GM23338 (cell line): ENCODE measurements around the gene RPGRIP1L. TPM values are rescaled to one million over a fixed set of nuclear protein-coding genes. Genes with fewer than 3 reads are reported as not detected.

ENCODE experiments used
- ATAC-seq: fragments of 200-7000 bp; cut with Tn5 transposase; 3 replicates; pipeline ENCODE4 v1.9.1; 2020
- DNase-seq: peaks from one replicate; pipeline ENCODE4 v3.0.0-alpha.2; 2015; ENCODE audit warnings: low spot score
- H2AFZ ChIP-seq: fragments of 200-600 bp; sonication (generic); 2 replicates; pipeline ENCODE4 v1.8.0; 2016; ENCODE audit warnings: antibody characterized with exemption, mild to moderate bottlenecking, moderate library complexity
- H3F3A ChIP-seq: fragments of 200-600 bp; sonication (generic); replicated peaks from 2 replicates; pipeline ENCODE4 v1.8.0; 2017; ENCODE audit warnings: antibody characterized with exemption, mixed run types, low read depth
- H3K27ac ChIP-seq: fragments of 200-600 bp; sonication (generic); 2 replicates; pipeline ENCODE4 v1.6.1; 2016; ENCODE audit warnings: low read depth
- H3K27me3 ChIP-seq: fragments of 200-600 bp; sonication (generic); 2 replicates; pipeline ENCODE4 v1.8.0; 2016; ENCODE audit warnings: mild to moderate bottlenecking, mixed run types, moderate library complexity; ENCODE audit not compliant: insufficient read depth
- H3K36me3 ChIP-seq: fragments of 200-600 bp; sonication (generic); 2 replicates; pipeline ENCODE4 v1.8.0; 2016; ENCODE audit warnings: mild to moderate bottlenecking; ENCODE audit not compliant: insufficient read depth
- H3K4me1 ChIP-seq: fragments of 200-600 bp; sonication (generic); 2 replicates; pipeline ENCODE4 v1.8.0; 2016; ENCODE audit warnings: mild to moderate bottlenecking, moderate library complexity; ENCODE audit not compliant: insufficient read depth
- H3K4me2 ChIP-seq: fragments of 200-600 bp; sonication (generic); 2 replicates; pipeline ENCODE4 v1.7.1; 2017; ENCODE audit warnings: mixed run types
- H3K4me3 ChIP-seq: fragments of 200-600 bp; sonication (generic); 2 replicates; pipeline ENCODE4 v1.6.1; 2016; ENCODE audit warnings: mixed run types
- H3K79me2 ChIP-seq: fragments of 200-600 bp; sonication (generic); replicated peaks from 2 replicates; pipeline ENCODE4 v1.8.0; 2017; ENCODE audit warnings: mild to moderate bottlenecking; ENCODE audit not compliant: insufficient read depth
- H3K9me2 ChIP-seq: fragments of 200-600 bp; sonication (generic); 2 replicates; pipeline ENCODE4 v1.8.0; 2017; ENCODE audit not compliant: insufficient read depth
- H4K20me1 ChIP-seq: fragments of 200-600 bp; sonication (generic); replicated peaks from 2 replicates; pipeline ENCODE4 v1.8.0; 2017; ENCODE audit warnings: mild to moderate bottlenecking; ENCODE audit not compliant: insufficient read depth
- H3K27ac Mint-ChIP-seq: 2 replicates; pipeline ENCODE4 v1.8.0; 2020; ENCODE audit warnings: inconsistent platforms, mild to moderate bottlenecking, moderate library complexity, mixed read lengths
- H3K27me3 Mint-ChIP-seq: 3 replicates; pipeline ENCODE4 v1.8.0; 2022; ENCODE audit warnings: low read depth, mild to moderate bottlenecking, moderate library complexity, mixed read lengths, inconsistent platforms; ENCODE audit not compliant: insufficient read depth, poor library complexity
- H3K36me3 Mint-ChIP-seq: 3 replicates; pipeline ENCODE4 v1.8.0; 2021; ENCODE audit warnings: low read depth, mild to moderate bottlenecking, inconsistent platforms, moderate library complexity, mixed read lengths
- H3K4me1 Mint-ChIP-seq: 3 replicates; pipeline ENCODE4 v1.8.0; 2020; ENCODE audit warnings: mild to moderate bottlenecking, inconsistent platforms, mixed read lengths
- H3K4me3 Mint-ChIP-seq: 3 replicates; pipeline ENCODE4 v1.8.0; 2021; ENCODE audit warnings: moderate library complexity, mild to moderate bottlenecking, inconsistent platforms, mixed read lengths
- H3K9me3 Mint-ChIP-seq: 3 replicates; pipeline ENCODE4 v1.8.0; 2020; ENCODE audit warnings: moderate library complexity, mild to moderate bottlenecking, inconsistent platforms, mixed read lengths
- CREB1 ChIP-seq: fragments of 250-450 bp; sonication (Bioruptor Pico); IDR thresholded peaks from 2 replicates; pipeline ENCODE4 v1.5.0; 2020; ENCODE audit warnings: low read depth, mild to moderate bottlenecking, moderate library complexity
- EZH2 ChIP-seq: fragments of 200-600 bp; sonication (generic); IDR thresholded peaks from one replicate; pipeline ENCODE4 v1.8.0; 2017; ENCODE audit warnings: antibody characterized with exemption, mild to moderate bottlenecking, low read depth; ENCODE audit not compliant: unreplicated experiment
- EZH2phosphoT487 ChIP-seq: fragments of 200-600 bp; sonication (generic); IDR thresholded peaks from one replicate; pipeline ENCODE4 v1.8.1; 2018; ENCODE audit warnings: antibody characterized with exemption; ENCODE audit not compliant: unreplicated experiment
- JUNB ChIP-seq: IDR thresholded peaks from one replicate; pipeline ENCODE4 v1.6.1; 2016; ENCODE audit warnings: antibody characterized with exemption; ENCODE audit not compliant: unreplicated experiment
- NANOG ChIP-seq: IDR thresholded peaks from 2 replicates; pipeline ENCODE4 v1.6.1; 2016; ENCODE audit warnings: antibody characterized with exemption, borderline replicate concordance
- POLR2AphosphoS5 ChIP-seq: IDR thresholded peaks from 2 replicates; pipeline ENCODE4 v1.6.1; 2016; ENCODE audit warnings: antibody characterized with exemption, low read depth
- STAT1 ChIP-seq: IDR thresholded peaks from one replicate; pipeline ENCODE4 v1.6.1; 2016; ENCODE audit warnings: antibody characterized with exemption; ENCODE audit not compliant: unreplicated experiment
- ZNF114 ChIP-seq: fragments of 250-450 bp; sonication (Bioruptor Pico); IDR thresholded peaks from 2 replicates; pipeline ENCODE4 v1.5.0; 2020; ENCODE audit warnings: mild to moderate bottlenecking, moderate library complexity
- ZNF331 ChIP-seq: fragments of 250-450 bp; sonication (Bioruptor Pico); IDR thresholded peaks from 2 replicates; pipeline ENCODE4 v1.5.0; 2020; ENCODE audit warnings: low read depth, mild to moderate bottlenecking, moderate library complexity
- polyA plus RNA-seq: library from polyadenylated mRNA; unstranded; fragments of >200 nt; fragmentation: Nextera tagmentation; extraction: Ambion mirVana; gene quantifications from 2 replicates; pipeline ENCODE4 v1.2.1, GENCODE V29; 2016
- total RNA-seq: library from RNA; depleted of rRNA; stranded (reverse); fragments of >200 nt; shearing (Covaris generic); gene quantifications from 2 replicates; pipeline ENCODE4 v1.2.3, GENCODE V29; 2014
- TF ChIP-seq, protein P1 (sequence below): IDR thresholded peaks from 2 replicates; pipeline ENCODE4 v1.6.1; 2016; ENCODE audit warnings: antibody characterized with exemption
- TF ChIP-seq, protein P2 (sequence below), 2 experiments: fragments of 200-600 bp in 1 of 2; sonication (generic) in 1 of 2; conservative IDR thresholded peaks; 2 replicates each; pipeline versions ENCODE4 v1.5.1 to v1.6.1; 2016 to 2017; ENCODE audit warnings: antibody characterized with exemption in 2 of 2, low read depth in 2 of 2, mild to moderate bottlenecking in 2 of 2, moderate library complexity in 1 of 2
- TF ChIP-seq, protein P3 (sequence below): fragments of 250-450 bp; sonication (Bioruptor Pico); IDR thresholded peaks from 2 replicates; pipeline ENCODE4 v1.5.0; 2020; ENCODE audit warnings: mild to moderate bottlenecking, moderate library complexity
- TF ChIP-seq, protein P4 (sequence below): IDR thresholded peaks from one replicate; pipeline ENCODE4 v1.6.1; 2018; ENCODE audit warnings: antibody characterized with exemption; ENCODE audit not compliant: unreplicated experiment

The RPGRIP1L gene
- total and polyA plus RNA-seq, 2 experiments from 2014 or later = 11.4 to 21.3 TPM

DNA sequence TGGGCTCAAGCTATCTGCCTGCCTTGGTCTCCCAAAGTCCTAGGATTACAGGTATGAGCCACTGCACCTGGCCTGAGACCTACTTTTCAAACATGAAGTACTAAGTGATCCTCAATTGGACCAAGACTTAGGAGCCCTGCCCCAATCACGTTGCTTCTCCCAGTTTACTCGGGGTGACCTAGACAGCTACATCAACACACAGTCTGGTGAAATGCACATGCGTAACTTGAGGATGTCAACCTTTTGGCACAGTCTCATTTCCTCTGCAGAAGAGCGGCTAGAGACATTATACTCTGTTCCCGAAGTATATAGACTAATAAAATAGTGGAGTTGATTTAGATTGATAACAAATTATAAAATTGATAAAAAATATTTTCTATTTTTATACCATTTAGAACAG, 17.4 kb upstream of the RPGRIP1L start:
- H3K79me2 ChIP-seq = peaks cover 58% of the 10 kb centered on the region
- no peak overlapping the region for H2AFZ ChIP-seq
- Mint-ChIP-seq H3K27ac (no peak overlapping the region; the same call in 1 of the 2 replicates), H3K27me3 (no peaks in the 10 kb centered on the region), H3K4me3 (no peak overlapping the region), H3K36me3 (no peaks in the 10 kb centered on the region), H3K4me1 (peaks cover 14% of the 10 kb centered on the region; the same call in 2 of the 3 replicates), H3K9me3 (no peaks in the 10 kb centered on the region)
- H3K9me2 ChIP-seq = no peaks in the 10 kb centered on the region
- TF ChIP-seq NANOG = no peak
- no peak for TF ChIP-seq JUNB
- no peak for TF ChIP-seq CREB1
- TF ChIP-seq EZH2phosphoT487 = no peak
- TF ChIP-seq ZNF331 (CRISPR knock-in tag) = no peak
- TF ChIP-seq, protein P1, sequence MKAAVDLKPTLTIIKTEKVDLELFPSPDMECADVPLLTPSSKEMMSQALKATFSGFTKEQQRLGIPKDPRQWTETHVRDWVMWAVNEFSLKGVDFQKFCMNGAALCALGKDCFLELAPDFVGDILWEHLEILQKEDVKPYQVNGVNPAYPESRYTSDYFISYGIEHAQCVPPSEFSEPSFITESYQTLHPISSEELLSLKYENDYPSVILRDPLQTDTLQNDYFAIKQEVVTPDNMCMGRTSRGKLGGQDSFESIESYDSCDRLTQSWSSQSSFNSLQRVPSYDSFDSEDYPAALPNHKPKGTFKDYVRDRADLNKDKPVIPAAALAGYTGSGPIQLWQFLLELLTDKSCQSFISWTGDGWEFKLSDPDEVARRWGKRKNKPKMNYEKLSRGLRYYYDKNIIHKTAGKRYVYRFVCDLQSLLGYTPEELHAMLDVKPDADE = no peak
- TF ChIP-seq POLR2AphosphoS5 = no peak
- TF ChIP-seq, protein P2, sequence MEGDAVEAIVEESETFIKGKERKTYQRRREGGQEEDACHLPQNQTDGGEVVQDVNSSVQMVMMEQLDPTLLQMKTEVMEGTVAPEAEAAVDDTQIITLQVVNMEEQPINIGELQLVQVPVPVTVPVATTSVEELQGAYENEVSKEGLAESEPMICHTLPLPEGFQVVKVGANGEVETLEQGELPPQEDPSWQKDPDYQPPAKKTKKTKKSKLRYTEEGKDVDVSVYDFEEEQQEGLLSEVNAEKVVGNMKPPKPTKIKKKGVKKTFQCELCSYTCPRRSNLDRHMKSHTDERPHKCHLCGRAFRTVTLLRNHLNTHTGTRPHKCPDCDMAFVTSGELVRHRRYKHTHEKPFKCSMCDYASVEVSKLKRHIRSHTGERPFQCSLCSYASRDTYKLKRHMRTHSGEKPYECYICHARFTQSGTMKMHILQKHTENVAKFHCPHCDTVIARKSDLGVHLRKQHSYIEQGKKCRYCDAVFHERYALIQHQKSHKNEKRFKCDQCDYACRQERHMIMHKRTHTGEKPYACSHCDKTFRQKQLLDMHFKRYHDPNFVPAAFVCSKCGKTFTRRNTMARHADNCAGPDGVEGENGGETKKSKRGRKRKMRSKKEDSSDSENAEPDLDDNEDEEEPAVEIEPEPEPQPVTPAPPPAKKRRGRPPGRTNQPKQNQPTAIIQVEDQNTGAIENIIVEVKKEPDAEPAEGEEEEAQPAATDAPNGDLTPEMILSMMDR (conservative IDR thresholded peaks at IDR 0.05; ENCODE audit: low read depth in 2 of 2) = no peak
- no peak for TF ChIP-seq EZH2
- no peak for TF ChIP-seq ZNF114 (CRISPR knock-in tag)
- TF ChIP-seq, protein P3, sequence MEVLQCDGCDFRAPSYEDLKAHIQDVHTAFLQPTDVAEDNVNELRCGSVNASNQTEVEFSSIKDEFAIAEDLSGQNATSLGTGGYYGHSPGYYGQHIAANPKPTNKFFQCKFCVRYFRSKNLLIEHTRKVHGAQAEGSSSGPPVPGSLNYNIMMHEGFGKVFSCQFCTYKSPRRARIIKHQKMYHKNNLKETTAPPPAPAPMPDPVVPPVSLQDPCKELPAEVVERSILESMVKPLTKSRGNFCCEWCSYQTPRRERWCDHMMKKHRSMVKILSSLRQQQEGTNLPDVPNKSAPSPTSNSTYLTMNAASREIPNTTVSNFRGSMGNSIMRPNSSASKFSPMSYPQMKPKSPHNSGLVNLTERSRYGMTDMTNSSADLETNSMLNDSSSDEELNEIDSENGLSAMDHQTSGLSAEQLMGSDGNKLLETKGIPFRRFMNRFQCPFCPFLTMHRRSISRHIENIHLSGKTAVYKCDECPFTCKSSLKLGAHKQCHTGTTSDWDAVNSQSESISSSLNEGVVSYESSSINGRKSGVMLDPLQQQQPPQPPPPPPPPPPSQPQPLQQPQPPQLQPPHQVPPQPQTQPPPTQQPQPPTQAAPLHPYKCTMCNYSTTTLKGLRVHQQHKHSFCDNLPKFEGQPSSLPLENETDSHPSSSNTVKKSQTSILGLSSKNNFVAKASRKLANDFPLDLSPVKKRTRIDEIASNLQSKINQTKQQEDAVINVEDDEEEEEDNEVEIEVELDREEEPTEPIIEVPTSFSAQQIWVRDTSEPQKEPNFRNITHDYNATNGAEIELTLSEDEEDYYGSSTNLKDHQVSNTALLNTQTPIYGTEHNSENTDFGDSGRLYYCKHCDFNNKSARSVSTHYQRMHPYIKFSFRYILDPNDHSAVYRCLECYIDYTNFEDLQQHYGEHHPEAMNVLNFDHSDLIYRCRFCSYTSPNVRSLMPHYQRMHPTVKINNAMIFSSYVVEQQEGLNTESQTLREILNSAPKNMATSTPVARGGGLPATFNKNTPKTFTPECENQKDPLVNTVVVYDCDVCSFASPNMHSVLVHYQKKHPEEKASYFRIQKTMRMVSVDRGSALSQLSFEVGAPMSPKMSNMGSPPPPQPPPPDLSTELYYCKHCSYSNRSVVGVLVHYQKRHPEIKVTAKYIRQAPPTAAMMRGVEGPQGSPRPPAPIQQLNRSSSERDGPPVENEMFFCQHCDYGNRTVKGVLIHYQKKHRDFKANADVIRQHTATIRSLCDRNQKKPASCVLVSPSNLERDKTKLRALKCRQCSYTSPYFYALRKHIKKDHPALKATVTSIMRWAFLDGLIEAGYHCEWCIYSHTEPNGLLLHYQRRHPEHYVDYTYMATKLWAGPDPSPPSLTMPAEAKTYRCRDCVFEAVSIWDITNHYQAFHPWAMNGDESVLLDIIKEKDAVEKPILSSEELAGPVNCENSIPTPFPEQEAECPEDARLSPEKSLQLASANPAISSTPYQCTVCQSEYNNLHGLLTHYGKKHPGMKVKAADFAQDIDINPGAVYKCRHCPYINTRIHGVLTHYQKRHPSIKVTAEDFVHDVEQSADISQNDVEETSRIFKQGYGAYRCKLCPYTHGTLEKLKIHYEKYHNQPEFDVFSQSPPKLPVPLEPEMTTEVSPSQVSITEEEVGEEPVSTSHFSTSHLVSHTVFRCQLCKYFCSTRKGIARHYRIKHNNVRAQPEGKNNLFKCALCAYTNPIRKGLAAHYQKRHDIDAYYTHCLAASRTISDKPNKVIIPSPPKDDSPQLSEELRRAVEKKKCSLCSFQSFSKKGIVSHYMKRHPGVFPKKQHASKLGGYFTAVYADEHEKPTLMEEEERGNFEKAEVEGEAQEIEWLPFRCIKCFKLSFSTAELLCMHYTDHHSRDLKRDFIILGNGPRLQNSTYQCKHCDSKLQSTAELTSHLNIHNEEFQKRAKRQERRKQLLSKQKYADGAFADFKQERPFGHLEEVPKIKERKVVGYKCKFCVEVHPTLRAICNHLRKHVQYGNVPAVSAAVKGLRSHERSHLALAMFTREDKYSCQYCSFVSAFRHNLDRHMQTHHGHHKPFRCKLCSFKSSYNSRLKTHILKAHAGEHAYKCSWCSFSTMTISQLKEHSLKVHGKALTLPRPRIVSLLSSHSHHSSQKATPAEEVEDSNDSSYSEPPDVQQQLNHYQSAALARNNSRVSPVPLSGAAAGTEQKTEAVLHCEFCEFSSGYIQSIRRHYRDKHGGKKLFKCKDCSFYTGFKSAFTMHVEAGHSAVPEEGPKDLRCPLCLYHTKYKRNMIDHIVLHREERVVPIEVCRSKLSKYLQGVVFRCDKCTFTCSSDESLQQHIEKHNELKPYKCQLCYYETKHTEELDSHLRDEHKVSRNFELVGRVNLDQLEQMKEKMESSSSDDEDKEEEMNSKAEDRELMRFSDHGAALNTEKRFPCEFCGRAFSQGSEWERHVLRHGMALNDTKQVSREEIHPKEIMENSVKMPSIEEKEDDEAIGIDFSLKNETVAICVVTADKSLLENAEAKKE (CRISPR knock-in tag) = no peak
- TF ChIP-seq, protein P4, sequence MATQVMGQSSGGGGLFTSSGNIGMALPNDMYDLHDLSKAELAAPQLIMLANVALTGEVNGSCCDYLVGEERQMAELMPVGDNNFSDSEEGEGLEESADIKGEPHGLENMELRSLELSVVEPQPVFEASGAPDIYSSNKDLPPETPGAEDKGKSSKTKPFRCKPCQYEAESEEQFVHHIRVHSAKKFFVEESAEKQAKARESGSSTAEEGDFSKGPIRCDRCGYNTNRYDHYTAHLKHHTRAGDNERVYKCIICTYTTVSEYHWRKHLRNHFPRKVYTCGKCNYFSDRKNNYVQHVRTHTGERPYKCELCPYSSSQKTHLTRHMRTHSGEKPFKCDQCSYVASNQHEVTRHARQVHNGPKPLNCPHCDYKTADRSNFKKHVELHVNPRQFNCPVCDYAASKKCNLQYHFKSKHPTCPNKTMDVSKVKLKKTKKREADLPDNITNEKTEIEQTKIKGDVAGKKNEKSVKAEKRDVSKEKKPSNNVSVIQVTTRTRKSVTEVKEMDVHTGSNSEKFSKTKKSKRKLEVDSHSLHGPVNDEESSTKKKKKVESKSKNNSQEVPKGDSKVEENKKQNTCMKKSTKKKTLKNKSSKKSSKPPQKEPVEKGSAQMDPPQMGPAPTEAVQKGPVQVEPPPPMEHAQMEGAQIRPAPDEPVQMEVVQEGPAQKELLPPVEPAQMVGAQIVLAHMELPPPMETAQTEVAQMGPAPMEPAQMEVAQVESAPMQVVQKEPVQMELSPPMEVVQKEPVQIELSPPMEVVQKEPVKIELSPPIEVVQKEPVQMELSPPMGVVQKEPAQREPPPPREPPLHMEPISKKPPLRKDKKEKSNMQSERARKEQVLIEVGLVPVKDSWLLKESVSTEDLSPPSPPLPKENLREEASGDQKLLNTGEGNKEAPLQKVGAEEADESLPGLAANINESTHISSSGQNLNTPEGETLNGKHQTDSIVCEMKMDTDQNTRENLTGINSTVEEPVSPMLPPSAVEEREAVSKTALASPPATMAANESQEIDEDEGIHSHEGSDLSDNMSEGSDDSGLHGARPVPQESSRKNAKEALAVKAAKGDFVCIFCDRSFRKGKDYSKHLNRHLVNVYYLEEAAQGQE = no peak
- TF ChIP-seq STAT1 = no peak
- no peaks in the 10 kb centered on the region for H3K36me3 ChIP-seq
- H3K27me3 ChIP-seq = no peaks in the 10 kb centered on the region
- H3K4me3 ChIP-seq = no peak overlapping the region
- no peak for DNase-seq
- no peaks in the 10 kb centered on the region; the same call in 1 of the 2 replicates for H4K20me1 ChIP-seq
- H3F3A ChIP-seq = no peaks in the 10 kb centered on the region
- no peak for ATAC-seq
- no peak overlapping the region for H3K4me2 ChIP-seq
- H3K4me1 ChIP-seq = peaks cover 7% of the 10 kb centered on the region; the same call in 1 of the 2 replicates
- H3K27ac ChIP-seq = no peak overlapping the region
